ENCODE measurements around the gene SPIRE2. TPM values are rescaled to one million over a fixed set of nuclear protein-coding genes. Genes with fewer than 3 reads are reported as not detected.

The SPIRE2 gene
- total and polyA plus RNA-seq, 2 of the 13 experiments (the other 11 are each of a cell fraction or from before 2014, with no cell fraction given): 13.3 to 37.5 TPM

- TF ChIP-seq HIC2 (CRISPR knock-in tag; IDR thresholded peaks at IDR 0.05; ENCODE audit: low read depth): peak; percentile 29; the same call in 1 of the 2 replicates
- TF ChIP-seq ZMYM4 (CRISPR knock-in tag; IDR thresholded peaks at IDR 0.05): no peak; the same call in 1 of the 2 replicates
- TF ChIP-seq ZNF841 (CRISPR knock-in tag; IDR thresholded peaks at IDR 0.05; ENCODE audit: borderline replicate concordance): no peak
- peak; percentile 98; the same call in 1 of the 2 replicates for TF ChIP-seq PRMT3 (CRISPR knock-in tag; IDR thresholded peaks at IDR 0.05; ENCODE audit: borderline replicate concordance, low read depth)
- no peak for TF ChIP-seq PHF5A (CRISPR knock-in tag; IDR thresholded peaks at IDR 0.05; ENCODE audit: low read depth, unreplicated experiment)
- TF ChIP-seq ZNF251 (CRISPR knock-in tag; IDR thresholded peaks at IDR 0.05): no peak; the same call in 1 of the 2 replicates
- peak; percentile 88 for TF ChIP-seq AGO1 (IDR thresholded peaks at IDR 0.05; ENCODE audit: low read depth, low read length, poor library complexity, severe bottlenecking)
- no peak; the same call in 1 of the 2 replicates for TF ChIP-seq PRDM4 (CRISPR knock-in tag; IDR thresholded peaks at IDR 0.05; ENCODE audit: borderline replicate concordance)
- peak; percentile 81 for TF ChIP-seq ZFP91 (CRISPR knock-in tag; IDR thresholded peaks at IDR 0.05; ENCODE audit: borderline replicate concordance)
- no peak for TF ChIP-seq RFXANK (CRISPR knock-in tag; IDR thresholded peaks at IDR 0.05)
- peak; percentile 94; the same call in 1 of the 2 replicates for TF ChIP-seq BORCS8-MEF2B (CRISPR knock-in tag; IDR thresholded peaks at IDR 0.05)
- no peak for TF ChIP-seq FOXK2 (IDR thresholded peaks at IDR 0.05)
- TF ChIP-seq MTF2 (CRISPR knock-in tag; IDR thresholded peaks at IDR 0.05; ENCODE audit: borderline replicate concordance): no peak
- no peak for TF ChIP-seq MATR3 (CRISPR knock-in tag; IDR thresholded peaks at IDR 0.05)
- TF ChIP-seq KLF9 (CRISPR knock-in tag; IDR thresholded peaks at IDR 0.05; ENCODE audit: low read depth): no peak
- peak; percentile 16; the same call in 1 of the 2 replicates for TF ChIP-seq KLF11 (CRISPR knock-in tag; IDR thresholded peaks at IDR 0.05)
- peak; percentile 92 for TF ChIP-seq PHF8 (CRISPR knock-in tag; IDR thresholded peaks at IDR 0.05)
- no peak for TF ChIP-seq ZUFSP (CRISPR knock-in tag; IDR thresholded peaks at IDR 0.05; ENCODE audit: borderline replicate concordance)
- TF ChIP-seq HNRNPH1 (optimal IDR thresholded peaks at IDR 0.05; ENCODE audit: low read depth, low read length): no peak
Measured at GRCh38 chr16:89873109-89873971, 45.1 kb downstream of the SPIRE2 start, which contains the start of gene TCF25 (continued).

Data from HepG2 (cell line).